NCI-H2171 treated with DMSO at 0.1 percent for 48 hours (cell line): ENCODE data around the gene GPR89B.
"Not testable (repeated sequence)": the region's sequence is repeated elsewhere in the genome, so short reads cannot be mapped to it uniquely, and the experiment has no call there.

Experiments
- DNase-seq: peaks from one replicate; lab custom pipeline; 2025; lab: John Stamatoyannopoulos, UW

Gene GPR89B

GRCh38 chr1:147940456-147940855 lies 12.2 kb downstream of the GPR89B start:
- DNase-seq: not testable (repeated sequence)

- not testable (repeated sequence) for DNase-seq
Measured at GRCh38 chr1:147942563-147942962, 14.3 kb downstream of the GPR89B start.

GRCh38 chr1:147949517-147949916 lies 21.3 kb downstream of the GPR89B start:
- DNase-seq: not testable (repeated sequence)

- DNase-seq: not testable (repeated sequence)
Measured at GRCh38 chr1:147958906-147959305, 30.7 kb downstream of the GPR89B start.

GRCh38 chr1:147959680-147960079 lies 31.5 kb downstream of the GPR89B start:
- not testable (repeated sequence) for DNase-seq

GRCh38 chr1:147964575-147964974 lies 36.4 kb downstream of the GPR89B start:
- not testable (repeated sequence) for DNase-seq

- not testable (repeated sequence) for DNase-seq
Measured at GRCh38 chr1:147966657-147967056, 38.4 kb downstream of the GPR89B start.

GRCh38 chr1:147978896-147979651 lies 50.9 kb downstream of the GPR89B start:
- DNase-seq: not testable (repeated sequence)

GRCh38 chr1:147985374-147985773 lies 57.2 kb downstream of the GPR89B start:
- DNase-seq: not testable (repeated sequence)

GRCh38 chr1:147987893-147988292 lies 59.7 kb downstream of the GPR89B start:
- not testable (repeated sequence) for DNase-seq

GRCh38 chr1:147992916-147993315 lies 64.7 kb downstream of the GPR89B start:
- not testable (repeated sequence) for DNase-seq

- DNase-seq: not testable (repeated sequence)
Measured at GRCh38 chr1:147993400-147993799, 65.2 kb downstream of the GPR89B start.

GRCh38 chr1:147993825-147994615 lies 65.8 kb downstream of the GPR89B start:
- DNase-seq: not testable (repeated sequence)

GRCh38 chr1:147996088-147996487 lies 67.9 kb downstream of the GPR89B start:
- DNase-seq: not testable (repeated sequence)

GRCh38 chr1:148007724-148008123 lies 79.5 kb downstream of the GPR89B start:
- not testable (repeated sequence) for DNase-seq

GRCh38 chr1:148010527-148010926 lies 82.3 kb downstream of the GPR89B start:
- no peak for DNase-seq

- not testable (repeated sequence) for DNase-seq
Measured at GRCh38 chr1:148013177-148014144, 85.2 kb downstream of the GPR89B start.

GRCh38 chr1:148014289-148015200 lies 86.3 kb downstream of the GPR89B start:
- not testable (repeated sequence) for DNase-seq

GRCh38 chr1:148024918-148025317 lies 96.7 kb downstream of the GPR89B start:
- DNase-seq: not testable (repeated sequence)

GRCh38 chr1:148027004-148027403 lies 98.8 kb downstream of the GPR89B start:
- DNase-seq: not testable (repeated sequence)

GRCh38 chr1:148032247-148032646 lies 104.0 kb downstream of the GPR89B start:
- not testable (repeated sequence) for DNase-seq
